HG02623 (cell line): ENCODE results near the gene BANK1.

Source experiments
- ATAC-seq: cut with Tn5 transposase; IDR thresholded peaks from one replicate; pipeline ENCODE4 v1.9.1; 2021; ENCODE audit warnings: moderate library complexity; ENCODE audit not compliant: unreplicated experiment

Gene BANK1

DNA sequence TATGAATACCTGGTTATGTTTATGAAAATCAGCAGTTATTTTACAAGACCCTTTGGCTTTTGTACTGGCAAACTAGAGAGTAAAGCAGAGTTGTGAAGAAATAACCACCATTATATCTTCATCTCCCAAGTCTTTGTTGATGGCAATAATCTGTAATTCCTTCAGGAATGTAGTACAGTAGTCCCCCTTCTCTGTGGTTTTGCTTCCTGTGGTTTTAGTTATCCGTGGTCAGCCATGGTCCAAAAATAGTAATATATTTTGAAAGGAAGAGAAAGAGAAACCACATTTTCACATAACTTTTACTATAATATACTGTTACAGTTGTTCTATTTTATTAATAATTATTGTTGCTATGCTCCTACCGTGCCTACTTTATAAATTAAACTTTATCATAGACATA is 27.8 kb downstream of the BANK1 start:
- no peak for ATAC-seq

DNA sequence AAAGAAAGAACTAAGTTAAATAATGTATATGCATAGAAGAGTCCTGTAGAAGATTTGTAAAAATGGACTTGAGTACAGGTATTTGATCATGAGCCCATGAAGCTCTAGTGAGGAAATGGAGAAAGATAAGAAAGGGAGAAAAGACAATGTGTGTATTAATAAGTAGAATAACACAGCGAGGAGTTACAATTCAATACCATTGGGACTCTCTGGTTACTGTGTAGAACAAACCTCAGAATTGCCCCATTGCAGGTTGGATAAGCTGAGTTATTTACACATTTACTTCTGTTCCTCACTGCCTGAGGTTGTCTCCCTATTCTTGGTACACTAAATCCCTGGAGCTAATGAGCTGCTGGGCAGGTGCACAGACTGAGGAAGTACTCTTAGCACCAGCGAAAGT is 33.3 kb downstream of the BANK1 start:
- no peak for ATAC-seq

DNA sequence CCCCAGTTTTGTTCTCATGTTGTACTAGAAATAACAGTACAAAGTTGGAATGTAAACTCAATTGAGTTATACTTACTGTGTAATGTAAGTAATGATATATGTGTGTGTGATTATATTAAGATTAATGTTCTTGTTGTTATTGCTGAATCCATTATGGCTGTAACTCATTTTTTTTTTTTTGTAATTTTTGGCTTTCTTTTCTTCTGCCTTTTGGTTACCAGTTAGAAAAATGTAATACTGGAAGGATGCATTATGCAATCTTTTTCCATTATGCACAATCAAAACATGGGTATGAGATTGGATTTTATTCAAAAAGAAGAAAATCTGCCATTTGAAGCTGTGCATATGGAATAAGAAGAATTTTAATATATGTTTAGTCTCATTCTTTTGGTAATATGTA is 34.0 kb downstream of the BANK1 start:
- ATAC-seq = no peak

DNA sequence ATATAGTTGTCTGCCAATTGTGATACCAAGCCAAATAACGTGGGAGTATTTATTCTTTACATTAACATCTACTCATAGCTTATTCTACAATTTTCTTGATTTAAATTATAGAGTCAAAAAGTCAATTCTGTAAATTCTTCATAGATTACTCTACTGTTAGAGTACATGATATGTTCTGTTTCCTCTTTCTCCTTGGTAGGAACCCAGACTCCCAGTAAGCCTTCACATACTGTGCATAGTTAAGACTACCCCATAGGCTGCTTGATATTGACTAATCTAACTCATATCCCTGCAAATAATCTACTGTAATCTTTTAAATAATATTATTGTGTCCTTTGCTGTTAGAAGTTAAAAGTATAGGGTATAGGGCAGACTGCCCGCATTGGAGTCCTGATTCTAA is 35.4 kb downstream of the BANK1 start:
- ATAC-seq = no peak

DNA sequence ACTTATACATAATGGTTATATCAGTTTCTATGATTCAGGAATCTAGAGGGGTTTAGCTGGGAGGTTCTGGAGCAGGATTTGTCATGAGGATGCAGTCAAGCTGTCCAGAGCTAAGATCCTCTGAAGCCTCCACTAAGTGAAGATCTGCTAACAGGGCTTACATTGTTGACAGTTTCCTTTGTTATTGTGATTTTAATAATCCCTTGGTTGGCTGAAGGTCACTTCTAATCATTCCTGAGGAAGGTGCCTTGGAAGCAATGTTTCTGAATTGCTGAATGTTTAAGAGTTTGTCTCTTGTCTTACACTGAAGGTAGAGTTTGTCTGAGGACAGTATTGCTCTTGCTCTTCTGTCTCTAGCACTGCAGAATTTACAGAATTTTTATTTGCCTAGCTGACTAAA is 41.3 kb downstream of the BANK1 start:
- ATAC-seq = no peak

DNA sequence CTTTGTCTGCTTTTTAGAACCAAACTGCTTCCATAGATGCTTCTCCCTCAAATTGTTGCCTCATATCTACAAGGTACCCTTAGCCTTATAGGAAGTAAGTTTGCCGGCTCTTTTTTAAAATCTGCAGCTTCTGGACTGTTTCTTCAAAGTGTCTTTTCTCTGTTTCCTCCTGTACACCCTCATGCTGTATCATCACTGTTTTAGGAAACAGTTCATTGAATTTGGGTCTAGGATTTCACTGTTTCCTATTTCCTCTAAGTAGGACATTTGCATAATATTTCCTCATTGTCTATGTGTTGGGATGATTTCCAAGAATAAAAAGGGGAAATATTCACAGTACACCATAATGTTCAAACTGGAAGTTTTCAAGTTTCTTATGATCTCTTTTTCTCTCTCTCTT is 43.0 kb downstream of the BANK1 start:
- ATAC-seq = no peak

DNA sequence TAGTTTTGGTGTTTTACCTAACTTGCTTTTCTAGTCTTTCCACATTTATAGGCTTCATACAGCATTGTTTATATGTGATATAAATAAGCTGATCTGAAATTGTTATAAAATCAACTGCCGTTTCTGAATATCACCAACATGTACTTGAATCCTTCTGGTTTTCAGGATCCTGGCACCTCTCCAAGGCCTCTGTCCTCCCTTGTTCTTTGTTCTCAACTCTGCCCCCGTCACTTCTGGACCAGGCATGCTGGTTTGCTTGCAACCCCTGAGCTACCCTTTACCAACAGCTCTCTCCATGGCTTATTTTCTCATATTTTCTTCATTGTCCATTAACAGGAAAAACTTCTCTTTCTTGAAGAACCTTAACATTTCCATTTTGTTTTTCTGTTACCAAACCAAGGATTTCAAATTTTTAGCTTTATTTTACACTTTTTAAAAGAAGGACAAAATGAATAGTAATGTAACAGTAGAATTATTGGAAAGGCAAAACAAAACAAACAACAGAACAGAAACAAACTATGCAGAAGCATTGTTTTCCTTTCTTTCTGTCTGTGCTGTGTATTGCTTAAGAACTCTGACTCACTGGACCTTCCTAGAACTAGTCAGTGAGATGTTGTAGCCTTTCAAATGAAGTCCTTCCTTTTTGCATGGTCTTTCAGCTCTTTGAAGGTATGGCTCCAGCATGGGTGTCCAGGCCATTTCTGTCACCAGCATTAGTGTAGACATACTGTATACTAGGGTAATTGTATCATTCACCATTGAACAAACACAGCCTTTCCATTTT is 44.8 kb downstream of the BANK1 start:
- no peak for ATAC-seq

DNA sequence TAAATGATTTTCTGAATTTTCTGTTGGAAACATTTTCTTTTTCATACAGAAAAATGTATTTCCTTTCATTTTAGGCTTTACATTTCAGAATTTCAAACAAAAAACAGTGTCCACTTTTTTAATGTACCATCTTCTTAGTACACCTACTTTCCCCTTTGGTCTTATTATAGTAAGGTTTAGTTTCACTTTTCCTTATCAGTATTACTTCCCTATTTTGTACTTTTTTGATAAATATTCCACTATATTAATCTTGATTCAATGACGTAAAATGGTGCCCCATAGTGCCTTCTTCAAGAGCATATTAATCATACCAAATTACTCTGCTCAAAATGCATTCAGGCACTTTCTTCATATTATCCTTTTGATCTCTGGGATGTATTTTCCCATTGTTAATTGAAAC is 52.5 kb downstream of the BANK1 start:
- no peak for ATAC-seq

DNA sequence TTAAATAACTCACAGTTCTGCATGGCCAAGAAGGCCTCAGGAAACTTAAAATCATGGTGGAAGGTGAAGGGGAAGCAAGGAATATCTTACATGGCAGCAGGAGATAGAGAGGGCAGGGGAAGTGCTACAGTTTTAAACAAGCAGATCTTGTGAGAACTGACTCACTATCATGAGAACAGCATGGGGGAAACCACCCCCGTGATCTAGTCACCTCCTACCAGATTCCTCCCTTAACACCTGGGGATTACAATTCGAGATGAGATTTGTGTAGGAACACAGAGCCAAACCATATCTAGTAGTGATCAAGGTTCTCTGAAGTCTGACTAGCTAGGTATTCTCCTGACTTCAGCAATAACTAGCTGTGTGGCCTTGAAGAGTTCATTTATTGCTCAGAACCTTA is 56.0 kb downstream of the BANK1 start:
- no peak for ATAC-seq

DNA sequence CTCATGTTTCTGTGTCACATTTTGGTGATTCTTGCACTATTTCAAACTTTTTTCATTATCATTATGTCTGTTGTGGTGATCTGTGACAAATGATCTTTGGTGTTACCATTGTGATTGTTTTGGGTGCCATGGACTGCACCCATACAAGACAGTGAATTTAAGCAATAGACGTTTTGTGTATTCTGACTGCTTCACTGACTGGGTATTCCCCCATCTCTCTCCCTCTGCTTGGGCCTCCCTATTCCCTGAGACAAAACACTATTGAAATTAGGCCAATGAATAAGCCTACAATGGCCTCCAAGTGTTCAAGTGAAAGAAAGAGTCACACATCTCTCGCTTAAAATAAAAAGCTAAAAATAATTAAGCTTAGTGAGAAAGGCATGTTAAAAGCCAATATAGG is 60.2 kb downstream of the BANK1 start:
- no peak for ATAC-seq

DNA sequence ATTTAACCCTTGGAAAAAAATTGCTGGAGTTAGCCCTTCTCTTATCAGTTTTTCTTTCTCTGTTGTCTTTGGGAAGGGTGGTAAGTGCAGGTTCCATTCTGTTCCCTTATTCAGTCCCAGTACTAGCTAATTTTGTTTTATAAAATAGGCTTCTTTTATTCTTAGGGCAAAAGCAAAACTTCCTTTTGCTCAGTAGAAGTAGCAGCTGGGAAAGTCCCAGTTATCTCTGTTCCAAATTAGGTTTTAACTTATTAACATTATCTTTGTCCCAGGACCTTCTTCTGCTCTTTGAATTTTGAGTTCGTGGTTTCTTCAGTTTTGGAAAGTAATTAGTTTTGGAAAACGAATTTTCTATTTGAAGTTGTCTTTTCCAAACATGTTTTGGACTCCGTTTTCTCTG is 61.1 kb downstream of the BANK1 start:
- no peak for ATAC-seq

DNA sequence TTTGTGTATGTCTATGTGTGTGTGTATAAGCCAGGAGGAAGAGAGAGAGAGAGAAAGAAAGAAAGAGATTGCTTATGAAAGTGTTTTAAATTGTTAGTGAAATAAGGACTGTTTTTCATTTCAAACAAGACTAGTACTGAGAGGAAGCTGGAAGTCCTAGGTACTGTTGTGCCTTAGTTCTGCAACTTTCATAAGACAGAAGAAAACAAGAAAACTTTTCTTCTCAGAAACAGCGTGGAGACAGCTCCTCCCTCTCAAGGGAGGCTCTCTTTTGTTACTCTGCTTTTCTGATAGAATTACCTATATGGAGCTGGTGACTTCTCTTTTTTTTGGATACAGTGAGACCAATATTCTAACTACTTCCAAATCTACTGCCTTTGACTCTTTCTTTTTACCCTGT is 62.5 kb downstream of the BANK1 start:
- ATAC-seq = peak; percentile 57

DNA sequence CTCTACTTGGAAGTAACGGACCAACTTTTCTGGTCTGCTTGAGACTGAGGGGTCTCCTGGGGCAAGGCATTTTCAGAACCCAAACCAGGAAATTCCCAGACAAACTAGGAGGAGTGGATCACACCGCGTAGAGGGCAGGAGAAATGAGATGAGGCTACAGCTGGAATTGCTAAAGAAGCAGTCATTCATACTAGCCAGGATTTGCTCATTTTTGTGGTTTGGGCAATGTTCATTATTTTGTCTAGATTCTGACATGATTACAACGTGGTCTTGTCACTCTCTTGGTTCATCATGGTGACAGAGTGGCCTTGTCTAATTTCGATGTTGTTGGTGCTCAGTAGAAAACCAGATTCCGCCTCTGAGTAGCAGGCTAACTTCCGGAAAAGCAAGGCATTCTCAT is 63.2 kb downstream of the BANK1 start:
- no peak for ATAC-seq

DNA sequence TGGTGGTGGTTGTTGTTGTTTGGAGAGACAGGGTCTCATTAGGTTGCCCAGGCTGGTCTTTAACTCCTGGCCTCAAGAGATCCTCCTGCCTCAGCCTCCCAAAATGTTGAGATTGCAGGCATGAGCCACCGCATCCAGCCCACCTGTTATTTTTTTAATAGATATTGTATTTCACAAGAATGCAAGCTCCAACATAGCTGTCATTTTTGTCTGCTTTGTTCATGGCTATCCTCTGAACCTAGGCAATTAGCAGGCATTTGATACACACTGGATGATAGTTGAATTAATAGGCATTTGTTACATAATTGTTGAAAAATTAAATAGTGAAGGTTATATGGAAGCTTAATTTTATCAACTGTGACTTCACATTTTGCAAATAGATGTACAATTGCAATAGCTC is 64.7 kb downstream of the BANK1 start:
- ATAC-seq = no peak

DNA sequence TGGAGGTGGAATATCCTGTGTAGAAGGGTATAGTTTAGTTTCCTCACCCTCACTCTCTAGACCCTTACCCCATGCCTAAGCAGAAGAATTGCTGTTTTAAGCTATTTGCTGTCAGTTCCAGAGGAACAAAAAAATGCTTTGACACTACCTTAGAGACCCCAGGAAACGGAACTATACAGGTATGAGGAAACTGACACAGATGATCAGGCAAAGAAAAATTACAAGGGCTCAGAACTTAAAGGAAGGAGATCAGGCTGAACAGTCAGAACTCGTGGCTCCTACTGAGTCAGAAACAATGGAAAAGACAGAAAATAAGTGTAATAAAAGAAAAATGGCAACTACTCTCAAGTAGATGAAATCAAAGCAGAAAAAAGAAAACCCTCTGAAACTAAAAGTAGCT is 65.6 kb downstream of the BANK1 start:
- ATAC-seq = no peak

DNA sequence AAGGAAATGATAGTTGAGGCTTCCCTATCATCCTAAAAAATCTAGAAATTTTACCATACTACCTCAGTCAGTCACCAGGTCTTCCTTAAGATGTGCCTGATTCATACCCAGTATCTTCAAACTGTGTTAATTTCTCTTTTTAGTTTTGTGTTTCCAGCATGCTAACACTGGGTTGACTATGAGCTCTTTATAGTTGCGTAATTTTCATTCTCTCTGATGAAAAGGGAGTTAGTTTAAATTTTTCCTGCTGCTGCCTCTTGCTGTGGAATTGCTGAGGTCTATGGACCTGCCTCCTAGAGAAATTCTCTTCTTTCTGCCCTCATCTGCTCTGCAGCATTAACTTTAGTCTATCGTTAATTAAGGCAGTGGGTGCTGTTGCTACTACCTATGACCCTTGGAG is 66.6 kb downstream of the BANK1 start:
- ATAC-seq = no peak

DNA sequence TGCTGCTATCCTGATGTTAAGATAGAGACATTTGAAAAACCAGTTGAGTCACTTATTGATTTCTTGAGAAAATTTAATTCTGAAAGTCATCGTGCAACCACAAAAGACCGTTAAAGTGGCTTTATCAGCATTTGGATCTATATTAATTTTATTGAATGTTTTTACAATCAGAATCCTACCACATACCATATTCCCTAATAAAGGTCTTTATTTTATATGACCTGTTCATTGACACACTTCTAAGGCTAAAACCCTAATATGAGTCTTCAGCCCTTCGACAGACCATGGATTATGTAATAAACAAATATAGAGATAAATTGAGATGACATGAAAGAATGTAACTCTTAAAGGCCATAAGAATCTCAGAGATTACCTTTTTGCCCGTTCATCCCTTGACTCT is 68.1 kb downstream of the BANK1 start:
- ATAC-seq = no peak

DNA sequence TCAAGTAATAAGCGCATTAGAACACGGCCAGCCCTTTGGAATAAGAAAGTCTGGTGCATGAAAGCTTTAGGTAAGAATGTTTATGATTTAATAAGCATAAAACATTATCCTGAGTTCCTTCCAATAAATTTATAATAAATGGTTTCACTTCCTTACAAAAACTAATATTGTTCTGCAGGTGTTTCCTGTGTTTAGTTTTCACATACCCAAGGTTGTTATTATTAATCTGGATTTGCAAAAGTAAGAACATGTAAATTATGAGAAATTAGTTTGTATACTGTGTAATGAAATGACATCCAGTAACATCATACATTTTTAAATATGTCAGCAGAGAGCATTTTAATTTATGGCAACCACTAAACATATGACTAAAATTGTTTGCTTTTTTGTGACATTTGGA is 72.1 kb downstream of the BANK1 start:
- no peak for ATAC-seq

DNA sequence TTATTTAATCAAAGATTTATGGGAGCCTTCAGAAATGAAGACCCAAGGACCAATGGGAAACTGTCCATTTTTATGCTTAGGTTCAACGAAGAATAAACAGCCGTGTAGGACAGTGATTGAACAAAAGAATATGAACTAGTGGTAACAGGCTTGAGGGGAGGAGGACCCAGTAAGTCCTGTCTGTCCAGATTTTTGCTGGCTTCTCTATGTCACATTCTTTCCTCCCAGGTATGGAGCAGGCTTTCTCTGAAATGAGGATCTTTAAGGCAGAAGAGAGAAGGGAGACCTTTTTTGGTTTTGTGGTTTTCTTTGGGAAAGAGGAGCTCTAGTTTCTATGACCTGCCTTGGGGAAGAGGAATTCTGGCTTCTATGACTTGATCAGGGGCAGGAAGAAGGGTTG is 74.1 kb downstream of the BANK1 start:
- no peak for ATAC-seq

DNA sequence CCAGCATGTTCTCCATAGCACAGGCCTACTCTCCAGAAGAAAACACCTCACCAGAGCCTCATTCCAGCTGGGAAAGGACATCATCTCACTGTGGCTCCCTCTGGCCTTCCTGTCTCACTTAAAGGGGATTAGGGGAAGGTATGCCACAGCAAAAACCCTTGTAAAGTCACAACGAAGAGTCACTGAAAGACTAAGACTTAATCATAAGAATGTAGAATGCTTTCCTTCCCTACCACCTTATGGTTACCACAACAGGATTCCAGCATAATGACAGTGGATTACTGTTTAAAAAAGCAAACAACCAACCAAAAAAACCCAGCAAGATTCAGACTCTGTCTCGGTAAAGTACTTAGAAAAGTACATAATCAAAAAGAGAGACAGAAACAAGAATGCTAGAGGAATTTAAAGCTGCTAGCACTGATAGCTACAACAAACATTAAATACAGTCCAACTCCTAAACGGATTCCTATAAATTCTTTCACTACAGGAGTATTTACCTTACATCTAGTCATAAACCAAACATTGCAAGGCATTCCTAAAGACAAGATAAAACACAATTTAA is 75.1 kb downstream of the BANK1 start:
- no peak for ATAC-seq

DNA sequence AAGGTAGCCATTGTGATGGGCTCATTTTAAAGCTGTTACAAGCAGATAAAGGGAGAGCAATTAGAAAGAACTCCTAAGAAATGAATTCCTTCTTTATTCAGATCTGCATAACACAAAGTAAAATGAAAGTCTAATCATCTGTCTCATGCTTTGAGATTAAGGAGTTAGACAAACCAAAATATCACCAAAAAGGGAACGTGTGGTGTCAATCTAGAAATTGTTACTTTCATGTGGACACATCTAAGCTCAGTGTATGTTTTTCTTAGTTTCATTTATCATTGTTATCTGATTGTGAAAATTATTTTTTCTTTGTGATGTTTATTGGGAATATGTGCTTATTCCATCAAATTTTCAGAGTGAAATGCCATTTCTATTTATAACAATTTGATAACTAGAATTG is 80.3 kb downstream of the BANK1 start:
- ATAC-seq = no peak

DNA sequence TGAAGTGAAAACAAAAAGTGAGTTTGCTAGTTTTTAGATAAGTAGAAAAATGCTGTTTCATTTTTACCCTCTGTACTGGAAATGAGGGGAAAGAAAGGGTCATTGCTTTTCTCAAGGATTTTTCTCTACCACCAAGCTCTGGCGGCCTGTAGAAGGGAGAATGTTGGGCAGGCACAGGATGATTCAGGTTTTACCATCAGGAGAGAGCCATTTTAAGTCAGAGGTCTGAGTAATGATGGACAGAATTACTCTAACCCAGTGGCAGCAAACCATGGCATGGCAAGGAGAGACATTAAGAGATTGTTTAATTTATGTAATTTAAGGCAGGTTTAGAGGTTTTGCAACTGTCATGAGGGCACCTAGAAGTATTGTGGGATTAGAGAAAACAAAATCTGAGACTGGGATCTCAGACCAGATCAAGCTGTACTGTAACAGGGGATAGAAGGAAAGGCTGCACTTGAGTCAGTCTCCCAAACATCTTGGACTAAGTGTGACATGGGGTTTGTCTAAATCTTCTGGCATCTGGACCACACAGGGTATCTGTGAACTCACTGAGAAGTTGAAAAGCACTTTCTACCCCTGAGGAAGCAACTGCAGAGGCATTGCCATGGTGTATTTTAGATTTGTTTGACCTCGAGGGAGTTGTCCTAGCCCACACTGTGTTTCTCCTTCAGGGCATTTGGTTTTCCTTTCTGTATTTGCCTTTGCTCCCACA is 81.6 kb downstream of the BANK1 start:
- ATAC-seq = no peak
